Measurements from ENCODE around the gene XXYLT1. TPM values are rescaled to one million over a fixed set of nuclear protein-coding genes. Genes with fewer than 3 reads are reported as not detected.
A peak's percentile ranks its signal among the peaks of the same experiment; 100 is the strongest.
"Not testable (repeated sequence)": the region's sequence is repeated elsewhere in the genome, so short reads cannot be mapped to it uniquely, and the experiment has no call there.

XXYLT1 gene
- total RNA-seq, result 18.5 TPM
- polyA plus RNA-seq, result 12.4 TPM

- DNase-seq (ENCODE audit: extremely low spot score), result no peak
- H3K27ac ChIP-seq (ENCODE audit: low read depth), result peak within 1 kb of the TSS; percentile 85
- peak within 1 kb of the TSS; percentile 90 for H3K4me3 ChIP-seq (ENCODE audit: low read depth, low read length)
- under 1% methylated on average over 75 of the region's 75 CpGs for WGBS
- no peaks in the 10 kb centered on the region for H3K36me3 ChIP-seq (ENCODE audit: insufficient read depth)
- H3K4me1 ChIP-seq (ENCODE audit: insufficient read depth), result no peaks in the 10 kb centered on the region
Observed at GRCh38 chr3:195270817-195271409, at the start of gene XXYLT1. Gene XXYLT1 (minus strand): TSS chr3:195271159. CDS start chr3:195271058, 101 bp downstream.

GRCh38 chr3:195319060-195319459, 48.1 kb upstream of the XXYLT1 start:
- DNase-seq (ENCODE audit: extremely low spot score), result no peak
- no peak overlapping the region for H3K27ac ChIP-seq (ENCODE audit: low read depth)
- H3K4me1 ChIP-seq (ENCODE audit: insufficient read depth), result no peaks in the 10 kb centered on the region
- 97% methylated on average over 5 of the region's 5 CpGs for WGBS
- no peaks in the 10 kb centered on the region for H3K36me3 ChIP-seq (ENCODE audit: insufficient read depth)
- H3K4me3 ChIP-seq (ENCODE audit: low read depth, low read length), result no peak overlapping the region

GRCh38 chr3:195312714-195313113, 41.8 kb upstream of the XXYLT1 start:
- Histone ChIP-seq H3K4me1 (ENCODE audit: insufficient read depth) (no peaks in the 10 kb centered on the region), H3K4me3 (ENCODE audit: low read depth, low read length) (no peak overlapping the region), H3K27ac (ENCODE audit: low read depth) (no peak overlapping the region), H3K36me3 (ENCODE audit: insufficient read depth) (no peaks in the 10 kb centered on the region)
- no peak for DNase-seq (ENCODE audit: extremely low spot score)
- 79% methylated on average over 6 of the region's 6 CpGs for WGBS

- no peaks in the 10 kb centered on the region for H3K4me1 ChIP-seq (ENCODE audit: insufficient read depth)
- no peak overlapping the region for H3K27ac ChIP-seq (ENCODE audit: low read depth)
- H3K4me3 ChIP-seq (ENCODE audit: low read depth, low read length), result no peak overlapping the region
- no peak for DNase-seq (ENCODE audit: extremely low spot score)
- no peaks in the 10 kb centered on the region for H3K36me3 ChIP-seq (ENCODE audit: insufficient read depth)
Observed at GRCh38 chr3:195307711-195308110, 36.8 kb upstream of the XXYLT1 start.

GRCh38 chr3:195306369-195306768, 35.4 kb upstream of the XXYLT1 start:
- DNase-seq (ENCODE audit: extremely low spot score), result no peak
- Histone ChIP-seq H3K36me3 (ENCODE audit: insufficient read depth) (no peaks in the 10 kb centered on the region), H3K27ac (ENCODE audit: low read depth) (no peak overlapping the region), H3K4me1 (ENCODE audit: insufficient read depth) (no peaks in the 10 kb centered on the region), H3K4me3 (ENCODE audit: low read depth, low read length) (no peak overlapping the region)
- WGBS, result 93% methylated on average over 4 of the region's 4 CpGs

- H3K36me3 ChIP-seq (ENCODE audit: insufficient read depth), result no peaks in the 10 kb centered on the region
- H3K4me3 ChIP-seq (ENCODE audit: low read depth, low read length), result no peak overlapping the region
- DNase-seq (ENCODE audit: extremely low spot score), result no peak
- no peaks in the 10 kb centered on the region for H3K4me1 ChIP-seq (ENCODE audit: insufficient read depth)
- H3K27ac ChIP-seq (ENCODE audit: low read depth), result no peak overlapping the region
- 96% methylated on average over 3 of the region's 3 CpGs for WGBS
Observed at GRCh38 chr3:195302431-195302830, 31.5 kb upstream of the XXYLT1 start.

- DNase-seq (ENCODE audit: extremely low spot score), result no peak
- H3K27ac ChIP-seq (ENCODE audit: low read depth), result no peak overlapping the region
- peaks cover 2% of the 10 kb centered on the region for H3K36me3 ChIP-seq (ENCODE audit: insufficient read depth)
- H3K4me1 ChIP-seq (ENCODE audit: insufficient read depth), result no peaks in the 10 kb centered on the region
- no peak overlapping the region for H3K4me3 ChIP-seq (ENCODE audit: low read depth, low read length)
Observed at GRCh38 chr3:195297446-195297845, 26.5 kb upstream of the XXYLT1 start.

- Histone ChIP-seq H3K27ac (ENCODE audit: low read depth) (no peak overlapping the region), H3K36me3 (ENCODE audit: insufficient read depth) (peaks cover 4% of the 10 kb centered on the region), H3K4me3 (ENCODE audit: low read depth, low read length) (no peak overlapping the region), H3K4me1 (ENCODE audit: insufficient read depth) (no peaks in the 10 kb centered on the region)
- WGBS, result 98% methylated on average over 1 of the region's 1 CpG
- no peak for DNase-seq (ENCODE audit: extremely low spot score)
Observed at GRCh38 chr3:195296662-195297061, 25.7 kb upstream of the XXYLT1 start.

- DNase-seq (ENCODE audit: extremely low spot score), result no peak
- Histone ChIP-seq H3K36me3 (ENCODE audit: insufficient read depth) (peaks cover 6% of the 10 kb centered on the region), H3K27ac (ENCODE audit: low read depth) (no peak overlapping the region), H3K4me1 (ENCODE audit: insufficient read depth) (no peaks in the 10 kb centered on the region), H3K4me3 (ENCODE audit: low read depth, low read length) (no peak overlapping the region)
- WGBS, result 88% methylated on average over 1 of the region's 1 CpG
Observed at GRCh38 chr3:195291121-195291520, 20.2 kb upstream of the XXYLT1 start.

GRCh38 chr3:195290643-195291042, 19.7 kb upstream of the XXYLT1 start:
- H3K27ac ChIP-seq (ENCODE audit: low read depth); H3K4me1 ChIP-seq (ENCODE audit: insufficient read depth); H3K36me3 ChIP-seq (ENCODE audit: insufficient read depth); DNase-seq (ENCODE audit: extremely low spot score); H3K4me3 ChIP-seq (ENCODE audit: low read depth, low read length): not testable (repeated sequence)
- 96% methylated on average over 5 of the region's 5 CpGs for WGBS

GRCh38 chr3:195286115-195286872, 15.3 kb upstream of the XXYLT1 start:
- no peak for DNase-seq (ENCODE audit: extremely low spot score)
- H3K4me3 ChIP-seq (ENCODE audit: low read depth, low read length), result no peak overlapping the region
- 46% methylated on average over 4 of the region's 4 CpGs for WGBS
- no peaks in the 10 kb centered on the region for H3K4me1 ChIP-seq (ENCODE audit: insufficient read depth)
- H3K36me3 ChIP-seq (ENCODE audit: insufficient read depth), result peaks cover 5% of the 10 kb centered on the region
- no peak overlapping the region for H3K27ac ChIP-seq (ENCODE audit: low read depth)

- no peak for DNase-seq (ENCODE audit: extremely low spot score)
- WGBS, result 75% methylated on average over 3 of the region's 3 CpGs
- Histone ChIP-seq H3K4me1 (ENCODE audit: insufficient read depth) (no peaks in the 10 kb centered on the region), H3K36me3 (ENCODE audit: insufficient read depth) (peaks cover 5% of the 10 kb centered on the region), H3K27ac (ENCODE audit: low read depth) (no peak overlapping the region), H3K4me3 (ENCODE audit: low read depth, low read length) (no peak overlapping the region)
Observed at GRCh38 chr3:195285372-195285771, 14.4 kb upstream of the XXYLT1 start.

GRCh38 chr3:195284842-195285241, 13.9 kb upstream of the XXYLT1 start:
- H3K4me3 ChIP-seq (ENCODE audit: low read depth, low read length), result no peak overlapping the region
- H3K4me1 ChIP-seq (ENCODE audit: insufficient read depth), result no peaks in the 10 kb centered on the region
- 91% methylated on average over 3 of the region's 3 CpGs for WGBS
- peaks cover 5% of the 10 kb centered on the region for H3K36me3 ChIP-seq (ENCODE audit: insufficient read depth)
- DNase-seq (ENCODE audit: extremely low spot score), result no peak
- H3K27ac ChIP-seq (ENCODE audit: low read depth), result no peak overlapping the region

- no peak for DNase-seq (ENCODE audit: extremely low spot score)
- Histone ChIP-seq H3K4me3 (ENCODE audit: low read depth, low read length) (no peak overlapping the region), H3K27ac (ENCODE audit: low read depth) (peak overlapping the region; percentile 23), H3K36me3 (ENCODE audit: insufficient read depth) (peaks cover 3% of the 10 kb centered on the region), H3K4me1 (ENCODE audit: insufficient read depth) (no peaks in the 10 kb centered on the region)
- WGBS, result 73% methylated on average over 8 of the region's 8 CpGs
Observed at GRCh38 chr3:195282961-195283360, 12.0 kb upstream of the XXYLT1 start.

Measured in urinary bladder (tissue), 4 donors.